CD14-positive monocyte (primary cell): ENCODE data around the gene PRAMEF18. TPM values are rescaled to one million over a fixed set of nuclear protein-coding genes. Genes with fewer than 3 reads are reported as not detected.
"Not testable (repeated sequence)": the region's sequence is repeated elsewhere in the genome, so short reads cannot be mapped to it uniquely, and the experiment has no call there.

Experiments
- DNase-seq, 3 donors: peaks; one replicate each; pipeline ENCODE4 v3.0.0-alpha.2; 2011 to 2022
- H2AFZ ChIP-seq: 2 replicates; pipeline ENCODE4 v1.6.0; 2012; ENCODE audit warnings: mild to moderate bottlenecking, low read depth, low read length, inconsistent platforms; ENCODE audit not compliant: insufficient read depth, poor library complexity, severe bottlenecking
- H3K27ac ChIP-seq, 2 donors: 1 replicate in 1 of 2; 2 replicates in 1 of 2; pipeline ENCODE4 v1.5.1; 2012 to 2013; ENCODE audit warnings: low read length in 2 of 2, control low read depth in 1 of 2, inconsistent platforms in 1 of 2, low read depth in 1 of 2, mild to moderate bottlenecking in 1 of 2
- H3K27me3 ChIP-seq, 2 donors: one replicate each; pipeline versions ENCODE4 v1.6.0 to v1.6.1; 2011 to 2013; ENCODE audit warnings: low read length in 2 of 2; ENCODE audit not compliant: control insufficient read depth in 2 of 2, insufficient read depth in 2 of 2
- H3K36me3 ChIP-seq, 2 donors: replicated peaks in 1 of 2; 1 replicate in 1 of 2; 2 replicates in 1 of 2; pipeline versions ENCODE4 v1.5.1 to v1.6.1; 2012 to 2013; ENCODE audit warnings: low read length in 2 of 2, control low read depth in 1 of 2, inconsistent platforms in 1 of 2, mild to moderate bottlenecking in 1 of 2; ENCODE audit not compliant: insufficient read depth in 2 of 2, control insufficient read depth in 1 of 2
- H3K4me1 ChIP-seq, 2 donors: 1 replicate in 1 of 2; 2 replicates in 1 of 2; pipeline versions ENCODE4 v1.5.1 to v1.6.1; 2012 to 2013; ENCODE audit warnings: low read length in 2 of 2, control low read depth in 1 of 2, inconsistent platforms in 1 of 2, mild to moderate bottlenecking in 1 of 2, moderate library complexity in 1 of 2; ENCODE audit not compliant: insufficient read depth in 2 of 2, control insufficient read depth in 1 of 2
- H3K4me2 ChIP-seq: replicated peaks from 2 replicates; pipeline ENCODE3; 2012; ENCODE audit warnings: low read length, moderate library complexity, mild to moderate bottlenecking; ENCODE audit not compliant: poor library complexity, severe bottlenecking; ENCODE audit errors: extremely low read depth
- H3K4me3 ChIP-seq, 3 experiments: fragments of 200-600 bp in 1 of 3; sonication (generic) in 1 of 3; replicated peaks in 1 of 3; 1 replicate in 2 of 3; 2 replicates in 1 of 3; pipeline ENCODE4 v1.5.1; 2011 to 2013; ENCODE audit warnings: low read length in 3 of 3, mild to moderate bottlenecking in 3 of 3, control low read depth in 2 of 3, low read depth in 2 of 3, inconsistent platforms in 1 of 3, moderate library complexity in 1 of 3
- H3K79me2 ChIP-seq: 2 replicates; pipeline ENCODE4 v1.6.0; 2012; ENCODE audit warnings: mild to moderate bottlenecking, control low read depth, inconsistent platforms, low read length, moderate library complexity; ENCODE audit not compliant: insufficient read depth
- H3K9ac ChIP-seq: 2 replicates; pipeline ENCODE4 v1.6.0; 2017; ENCODE audit warnings: low read length, mild to moderate bottlenecking; ENCODE audit not compliant: insufficient read depth, poor library complexity, severe bottlenecking
- H3K9me3 ChIP-seq, 2 donors: replicated peaks in 1 of 2; 1 replicate in 1 of 2; 2 replicates in 1 of 2; pipeline versions ENCODE4 v1.5.1 to v1.6.1; 2012 to 2013; ENCODE audit warnings: low read length in 2 of 2, control low read depth in 1 of 2; ENCODE audit not compliant: control insufficient read depth in 1 of 2, insufficient read depth in 1 of 2
- H4K20me1 ChIP-seq: 2 replicates; pipeline ENCODE4 v1.6.0; 2012; ENCODE audit warnings: mild to moderate bottlenecking, low read length, control low read depth, moderate library complexity; ENCODE audit not compliant: insufficient read depth
- H3K27ac Mint-ChIP-seq, 7 donors: one replicate each; pipeline ENCODE4 v1.8.0; 2020; ENCODE audit warnings: mild to moderate bottlenecking in 7 of 7, mixed read lengths in 7 of 7, moderate library complexity in 6 of 7, inconsistent platforms in 2 of 7
- H3K27me3 Mint-ChIP-seq, 3 donors: one replicate each; pipeline ENCODE4 v1.8.0; 2021 to 2022; ENCODE audit warnings: low read depth in 3 of 3, mild to moderate bottlenecking in 3 of 3, mixed read lengths in 3 of 3, moderate library complexity in 3 of 3, inconsistent platforms in 1 of 3
- H3K36me3 Mint-ChIP-seq, 2 donors: one replicate each; pipeline ENCODE4 v1.8.0; 2020; ENCODE audit warnings: mixed read lengths in 2 of 2, inconsistent platforms in 1 of 2, mild to moderate bottlenecking in 1 of 2
- H3K4me1 Mint-ChIP-seq: one replicate; pipeline ENCODE4 v1.8.0; 2020; ENCODE audit warnings: mild to moderate bottlenecking, mixed read lengths
- H3K4me3 Mint-ChIP-seq, 2 donors: one replicate each; pipeline ENCODE4 v1.8.0; 2020; ENCODE audit warnings: mild to moderate bottlenecking in 2 of 2, mixed read lengths in 2 of 2, moderate library complexity in 1 of 2
- H3K9me3 Mint-ChIP-seq, 7 donors: one replicate each; pipeline ENCODE4 v1.8.0; 2020 to 2022; ENCODE audit warnings: mixed read lengths in 7 of 7, mild to moderate bottlenecking in 6 of 7, moderate library complexity in 6 of 7, inconsistent platforms in 2 of 7
- WGBS: methylation state at CpG from one replicate; pipeline ENCODE4 v1.1.5; 2013; ENCODE audit warnings: missing lambda C conversion rate; ENCODE audit not compliant: insufficient coverage; 5-methylcytosine and 5-hydroxymethylcytosine counted together
- intact Hi-C, 2 donors: fragments of 100-400 bp; cut with micrococcal nuclease; formaldehyde crosslinking; loops; one replicate each; pipeline versions ENCODE4 v1.15.0 to v1.15.1; 2023
- polyA minus RNA-seq: library from RNA; depleted of rRNA, polyadenylated mRNA; stranded (reverse); fragments of >200 nt; gene quantifications from 2 replicates; pipeline ENCODE4 v1.2.3, GENCODE V29; 2012
- polyA plus RNA-seq, 3 donors: library from polyadenylated mRNA; depleted of rRNA in 1 of 3; unstranded in 2 of 3; stranded (reverse) in 1 of 3; fragments of 300-500 nt in 2 of 3; fragments of >200 nt in 1 of 3; fragmentation: Illumina TruSeq in 2 of 3; gene quantifications; 1 replicate in 2 of 3; 2 replicates in 1 of 3; pipeline ENCODE4 v1.2.3, GENCODE V29; 2012 to 2021
- total RNA-seq, 12 experiments: library from RNA in 1 of 12; stranded (reverse) in 1 of 12; fragments of 120-200 nt in 1 of 12; gene quantifications; one replicate each; pipeline ENCODE4 v1.2.4 and lab custom pipeline; 2013 to 2026; ENCODE audit warnings: mixed read lengths in 6 of 12, inconsistent platforms in 1 of 12

PRAMEF18 gene, protein sequence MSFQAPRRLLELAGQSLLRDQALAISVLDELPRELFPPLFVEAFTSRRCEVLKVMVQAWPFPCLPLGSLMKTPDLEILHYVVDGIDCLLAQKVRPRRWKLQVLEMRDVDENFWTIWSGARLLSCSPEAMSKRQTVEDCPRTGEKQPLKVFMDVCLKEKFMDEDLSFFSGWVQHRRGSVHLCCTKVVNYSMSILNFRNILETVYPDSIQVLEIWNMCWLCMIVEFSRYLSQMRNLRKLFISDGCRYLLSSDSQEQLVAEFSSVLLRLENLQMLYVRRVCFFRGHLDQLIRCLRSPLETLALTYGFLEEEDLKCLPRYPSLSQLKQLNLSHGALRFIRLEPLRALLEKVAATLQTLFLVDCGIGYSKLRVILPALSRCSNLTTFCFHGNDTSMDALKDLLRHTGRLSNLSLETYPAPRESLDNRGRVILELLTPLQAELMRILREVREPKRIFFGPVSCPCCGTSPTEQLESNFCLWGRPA
- not detected for total RNA-seq (2013)
- polyA plus RNA-seq (not detected), polyA minus RNA-seq (not detected in 2 replicates), total RNA-seq (lab: John Stamatoyannopoulos, UW) (0 to 0.35 (median 0) reads per million in 11 experiments)

DNA sequence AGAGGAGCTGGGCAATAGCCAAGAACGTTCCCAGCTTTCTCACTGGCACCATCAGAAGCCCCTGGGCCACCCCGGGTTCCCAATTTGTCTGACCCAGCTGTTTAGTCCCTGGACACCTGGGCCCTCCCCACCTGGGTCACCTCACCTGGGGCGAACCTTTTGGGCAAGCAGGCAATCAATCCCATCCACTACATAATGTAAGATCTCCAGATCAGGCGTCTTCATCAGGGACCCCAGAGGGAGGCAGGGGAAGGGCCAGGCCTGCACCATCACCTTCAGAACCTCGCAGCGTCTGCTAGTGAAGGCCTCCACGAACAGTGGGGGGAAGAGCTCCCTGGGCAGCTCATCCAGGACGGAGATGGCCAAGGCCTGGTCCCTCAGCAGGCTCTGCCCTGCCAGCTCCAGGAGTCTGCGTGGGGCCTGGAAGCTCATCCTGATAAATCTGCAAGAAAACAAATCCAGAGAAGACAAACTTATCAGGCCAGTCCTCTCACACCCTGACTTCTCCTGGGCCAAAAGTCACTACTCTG is at the start of gene PRAMEF18:
Gene PRAMEF18, minus strand, starts transcription at position 480 of the 530 bp plus-strand sequence. Its CDS starts 48 bp downstream, at position 432.
- H2AFZ ChIP-seq, H3K27me3 ChIP-seq, H3K79me2 ChIP-seq, H3K4me3 ChIP-seq, H3K27ac Mint-ChIP-seq, H3K4me2 ChIP-seq, H3K9me3 Mint-ChIP-seq, intact Hi-C loops, H3K27ac ChIP-seq, H4K20me1 ChIP-seq, H3K4me1 ChIP-seq, DNase-seq, H3K9ac ChIP-seq, H3K36me3 ChIP-seq, H3K4me1 Mint-ChIP-seq, H3K27me3 Mint-ChIP-seq, H3K4me3 Mint-ChIP-seq, H3K36me3 Mint-ChIP-seq, H3K9me3 ChIP-seq: not testable (repeated sequence)
- 92% methylated on average over 5 of the region's 9 CpGs for WGBS

DNA sequence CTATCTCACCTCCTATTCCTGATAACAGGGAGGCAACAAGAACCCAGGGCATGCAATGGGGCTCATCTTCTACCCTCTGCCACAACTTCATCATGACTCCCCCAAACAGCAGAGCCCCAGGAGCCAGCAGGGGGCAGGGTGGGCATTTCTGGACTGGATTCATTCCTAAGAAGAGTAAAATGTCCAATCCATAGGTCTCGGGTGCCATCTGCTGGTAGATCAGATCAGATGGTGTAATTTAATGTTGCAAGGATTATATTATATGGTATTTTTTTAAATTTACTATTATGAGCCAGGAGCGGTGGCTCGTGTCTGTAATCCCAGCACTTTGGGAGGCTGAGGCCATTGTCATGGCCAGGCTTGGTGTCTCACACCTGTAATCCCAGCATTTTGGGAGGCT is 39.2 kb upstream of the PRAMEF18 start:
- H3K27me3 Mint-ChIP-seq, H3K36me3 ChIP-seq, H3K27me3 ChIP-seq, H3K9me3 ChIP-seq, H3K4me1 ChIP-seq, H3K9me3 Mint-ChIP-seq, H3K4me3 ChIP-seq, DNase-seq, intact Hi-C loops, H3K4me2 ChIP-seq, H3K4me3 Mint-ChIP-seq, H3K27ac Mint-ChIP-seq, H3K79me2 ChIP-seq, H2AFZ ChIP-seq, H3K9ac ChIP-seq, H3K4me1 Mint-ChIP-seq, H3K27ac ChIP-seq, H3K36me3 Mint-ChIP-seq, H4K20me1 ChIP-seq: not testable (repeated sequence)
- WGBS, result no CpG with 5 or more reads among the region's 3 CpGs

DNA sequence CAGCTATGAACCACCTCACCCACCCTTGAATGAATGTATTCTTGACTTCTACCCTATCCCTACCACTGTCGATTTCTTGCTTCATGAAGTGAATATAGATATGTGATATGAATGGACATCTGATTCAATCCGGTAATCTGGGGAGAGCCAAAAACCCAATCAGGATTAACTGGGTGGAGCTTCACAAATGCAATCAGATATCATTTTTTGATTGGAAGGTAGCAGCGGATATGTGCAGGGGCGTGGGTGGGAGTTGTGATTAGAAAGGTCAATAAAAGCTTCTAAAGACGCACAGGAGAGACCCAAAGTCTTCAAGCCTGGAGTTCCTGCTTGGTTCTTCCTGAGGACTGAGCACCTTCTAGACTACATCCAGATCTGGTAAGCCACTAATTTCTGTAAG is 27.9 kb upstream of the PRAMEF18 start, which contains the start of gene PRAMEF5:
Gene PRAMEF5, plus strand, starts transcription at position 301 of the 400 bp plus-strand sequence. CDS start 5,071 bp downstream, outside the sequence.
- H3K9me3 Mint-ChIP-seq, H3K36me3 ChIP-seq, H3K27ac Mint-ChIP-seq, H3K4me2 ChIP-seq, H3K4me1 Mint-ChIP-seq, H3K9me3 ChIP-seq, H3K4me3 ChIP-seq, H4K20me1 ChIP-seq, H3K9ac ChIP-seq, H3K79me2 ChIP-seq, H3K27me3 Mint-ChIP-seq, DNase-seq, intact Hi-C loops, H3K4me1 ChIP-seq, H2AFZ ChIP-seq, H3K4me3 Mint-ChIP-seq, H3K27ac ChIP-seq, H3K36me3 Mint-ChIP-seq, H3K27me3 ChIP-seq: not testable (repeated sequence)
- no CpG with 5 or more reads among the region's 5 CpGs for WGBS

DNA sequence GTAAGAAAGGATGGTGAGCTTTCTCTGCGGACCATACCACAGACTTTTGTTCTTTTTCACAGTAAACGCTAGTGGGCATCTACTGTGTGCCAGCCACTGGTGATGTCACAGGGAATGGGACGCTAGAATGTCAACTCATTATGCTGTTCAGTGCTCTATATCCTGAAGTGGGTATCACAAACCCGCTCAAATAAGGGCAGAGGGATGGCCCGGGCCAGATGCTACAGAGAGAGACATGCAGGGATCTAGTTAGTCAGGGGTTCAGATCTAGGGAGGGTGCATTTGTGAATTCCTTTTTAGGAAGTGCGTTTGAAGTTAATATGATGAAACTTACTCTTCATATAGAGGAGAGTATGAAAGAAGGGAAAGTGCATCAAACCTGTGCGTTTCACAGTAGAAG is 21.2 kb upstream of the PRAMEF18 start:
- H3K4me3 Mint-ChIP-seq, H3K9me3 ChIP-seq, H2AFZ ChIP-seq, H3K27ac ChIP-seq, H3K36me3 ChIP-seq, H3K4me1 ChIP-seq, H3K9me3 Mint-ChIP-seq, DNase-seq, H3K4me3 ChIP-seq, H3K36me3 Mint-ChIP-seq, H3K79me2 ChIP-seq, H3K27ac Mint-ChIP-seq, H4K20me1 ChIP-seq, H3K4me1 Mint-ChIP-seq, H3K9ac ChIP-seq, intact Hi-C loops, H3K27me3 ChIP-seq, H3K4me2 ChIP-seq, H3K27me3 Mint-ChIP-seq: not testable (repeated sequence)
- WGBS, result 100% methylated on average over 2 of the region's 7 CpGs
